ENCODE data around the gene RLN1. TPM values are rescaled to one million over a fixed set of nuclear protein-coding genes. Genes with fewer than 3 reads are reported as not detected.
"Not testable (repeated sequence)": the region's sequence is repeated elsewhere in the genome, so short reads cannot be mapped to it uniquely, and the experiment has no call there.

The RLN1 gene
- total RNA-seq, 1 donor from 2014 or later: not detected

- no peak for DNase-seq
- Histone ChIP-seq H3K27me3 (ENCODE audit: low read depth) (peaks cover 9% of the 10 kb centered on the region), H3K27ac (replicated peaks) (no peak overlapping the region), H3K4me1 (no peaks in the 10 kb centered on the region), H3K4me3 (no peak overlapping the region), H3K9me3 (replicated peaks) (peaks cover 41% of the 10 kb centered on the region), H3K36me3 (no peaks in the 10 kb centered on the region)
- intact Hi-C loops (cut with micrococcal nuclease): no loop called here
- no peak for TF ChIP-seq CTCF (IDR thresholded peaks at IDR 0.05; ENCODE audit: borderline replicate concordance)
These were observed 24.3 kb downstream of the RLN1 start for GRCh38 chr9:5315187-5315923.

- DNase-seq: no peak
- Histone ChIP-seq H3K4me3 (no peak overlapping the region), H3K9me3 (replicated peaks) (peaks cover 25% of the 10 kb centered on the region), H3K27me3 (ENCODE audit: low read depth) (peaks cover 15% of the 10 kb centered on the region), H3K27ac (replicated peaks) (no peak overlapping the region), H3K4me1 (no peaks in the 10 kb centered on the region), H3K36me3 (no peaks in the 10 kb centered on the region)
- intact Hi-C loops (cut with micrococcal nuclease): no loop called here
- no peak for TF ChIP-seq CTCF (IDR thresholded peaks at IDR 0.05; ENCODE audit: borderline replicate concordance)
These were observed 28.8 kb downstream of the RLN1 start for GRCh38 chr9:5310851-5311250.

GRCh38 chr9:5305741-5306140 is 33.9 kb downstream of the RLN1 start:
- peaks cover 3% of the 10 kb centered on the region for H3K4me1 ChIP-seq
- intact Hi-C loops (cut with micrococcal nuclease): no loop called here

GRCh38 chr9:5303840-5304795 is 35.6 kb downstream of the RLN1 start, which contains the start of gene RLN2:
Gene RLN2, minus strand, starts transcription at chr9:5304716. Its CDS starts 136 bp downstream, at chr9:5304580.
- H3K27me3 ChIP-seq (ENCODE audit: low read depth); intact Hi-C loops (cut with micrococcal nuclease); H3K36me3 ChIP-seq; H3K9me3 ChIP-seq (replicated peaks); H3K27ac ChIP-seq (replicated peaks); H3K4me1 ChIP-seq; DNase-seq: not testable (repeated sequence)
- H3K4me3 ChIP-seq: peak within 1 kb of the TSS; percentile 36

More at GRCh38 chr9:5305741-5306140, 33.9 kb downstream of the RLN1 start:
- Histone ChIP-seq H3K27me3 (ENCODE audit: low read depth) (peaks cover 6% of the 10 kb centered on the region), H3K9me3 (replicated peaks) (no peaks in the 10 kb centered on the region), H3K27ac (replicated peaks) (no peak overlapping the region), H3K4me3 (no peak overlapping the region), H3K36me3 (no peaks in the 10 kb centered on the region)
- no peak for TF ChIP-seq CTCF (IDR thresholded peaks at IDR 0.05; ENCODE audit: borderline replicate concordance)
- DNase-seq: no peak

GRCh38 chr9:5301544-5301943 is 38.1 kb downstream of the RLN1 start:
- Histone ChIP-seq H3K9me3 (replicated peaks) (peaks cover 11% of the 10 kb centered on the region), H3K36me3 (no peaks in the 10 kb centered on the region), H3K27ac (replicated peaks) (no peak overlapping the region), H3K27me3 (ENCODE audit: low read depth) (no peaks in the 10 kb centered on the region), H3K4me3 (no peak overlapping the region), H3K4me1 (peaks cover 3% of the 10 kb centered on the region)
- no peak for DNase-seq
- intact Hi-C loops (cut with micrococcal nuclease): no loop called here
- TF ChIP-seq CTCF (IDR thresholded peaks at IDR 0.05; ENCODE audit: borderline replicate concordance): no peak
